SJCRH30 (cell line): ENCODE measurements around the gene DNAH8. TPM values are rescaled to one million over a fixed set of nuclear protein-coding genes. Genes with fewer than 3 reads are reported as not detected.

Source experiments
- DNase-seq, 2 experiments: peaks; one replicate each; pipeline ENCODE4 v3.0.0-alpha.2; 2015 to 2020
- H3K27ac ChIP-seq: fragments of 250-450 bp; sonication (Bioruptor Pico); 2 replicates; pipeline ENCODE4 v1.5.1; 2020; ENCODE audit warnings: mild to moderate bottlenecking, moderate library complexity
- H3K27me3 ChIP-seq: fragments of 250-450 bp; sonication (Bioruptor Pico); 2 replicates; pipeline ENCODE4 v1.5.1; 2020; ENCODE audit warnings: mild to moderate bottlenecking, moderate library complexity
- H3K36me3 ChIP-seq: fragments of 250-450 bp; sonication (Bioruptor Pico); 2 replicates; pipeline ENCODE4 v1.5.1; 2020; ENCODE audit warnings: mild to moderate bottlenecking, moderate library complexity
- H3K4me1 ChIP-seq: fragments of 250-450 bp; sonication (Bioruptor Pico); 2 replicates; pipeline ENCODE4 v1.5.1; 2020; ENCODE audit warnings: mild to moderate bottlenecking, moderate library complexity
- H3K4me3 ChIP-seq: fragments of 250-450 bp; sonication (Bioruptor Pico); 2 replicates; pipeline ENCODE4 v1.5.1; 2020; ENCODE audit warnings: mild to moderate bottlenecking, moderate library complexity
- H3K9me3 ChIP-seq: fragments of 250-450 bp; sonication (Bioruptor Pico); replicated peaks from 2 replicates; pipeline ENCODE4 v1.5.1; 2020; ENCODE audit warnings: mild to moderate bottlenecking, moderate library complexity
- total RNA-seq: library from RNA; depleted of rRNA; stranded (reverse); fragments of >200 nt; shearing (Covaris generic); gene quantifications from 2 replicates; pipeline ENCODE4 v1.2.3, GENCODE V29; 2014

DNAH8 gene
- total RNA-seq, 1 experiment from 2014 or later = under 0.01 TPM

DNA sequence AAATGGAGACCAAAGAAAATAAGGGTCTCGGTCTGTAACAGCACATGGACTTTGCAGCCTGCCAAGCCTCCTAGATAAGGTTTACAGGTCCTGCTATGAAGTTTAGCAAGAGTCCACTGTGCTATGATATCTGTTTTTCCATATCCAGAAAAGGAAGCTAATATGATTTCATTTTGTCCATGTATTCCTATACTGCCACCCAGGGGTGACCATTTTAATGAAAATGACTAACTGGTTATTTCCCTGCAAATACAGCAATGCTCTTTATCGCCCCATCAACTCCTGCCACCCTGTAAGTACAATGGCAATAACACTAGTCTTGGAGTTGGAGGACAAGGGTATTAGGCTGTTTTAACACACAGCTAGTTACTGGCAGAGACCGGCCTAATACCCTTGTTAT lies 218.3 kb downstream of the DNAH8 start:
- Histone ChIP-seq H3K4me3 (no peak overlapping the region), H3K4me1 (no peaks in the 10 kb centered on the region), H3K9me3 (no peaks in the 10 kb centered on the region), H3K27me3 (peaks cover 16% of the 10 kb centered on the region), H3K27ac (no peak overlapping the region), H3K36me3 (no peaks in the 10 kb centered on the region)
- peak; percentile 10 to 57 for DNase-seq

DNA sequence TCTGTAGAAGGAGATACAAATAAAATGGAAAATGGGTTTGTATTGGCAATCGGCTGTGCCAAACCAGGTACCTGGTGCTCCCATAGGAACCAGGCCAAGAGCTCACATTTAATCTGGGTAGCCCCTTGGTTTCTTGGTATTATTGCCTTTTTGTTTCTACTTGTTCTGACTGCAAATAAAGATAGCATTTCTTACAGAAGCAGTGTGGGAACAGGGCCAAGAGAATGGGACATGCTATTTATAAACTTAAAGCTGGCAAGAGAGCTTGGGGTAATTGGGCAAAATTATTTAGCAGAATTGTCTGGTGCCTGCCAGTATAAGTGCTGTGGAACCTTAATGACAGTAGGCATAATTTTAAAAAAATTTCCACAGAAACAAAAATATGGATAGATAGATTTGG lies 219.9 kb downstream of the DNAH8 start:
- H3K36me3 ChIP-seq = no peaks in the 10 kb centered on the region
- H3K27me3 ChIP-seq = peaks cover 15% of the 10 kb centered on the region
- no peak for DNase-seq
- H3K27ac ChIP-seq = no peak overlapping the region
- H3K9me3 ChIP-seq = no peaks in the 10 kb centered on the region
- no peak overlapping the region for H3K4me3 ChIP-seq
- H3K4me1 ChIP-seq = no peaks in the 10 kb centered on the region

DNA sequence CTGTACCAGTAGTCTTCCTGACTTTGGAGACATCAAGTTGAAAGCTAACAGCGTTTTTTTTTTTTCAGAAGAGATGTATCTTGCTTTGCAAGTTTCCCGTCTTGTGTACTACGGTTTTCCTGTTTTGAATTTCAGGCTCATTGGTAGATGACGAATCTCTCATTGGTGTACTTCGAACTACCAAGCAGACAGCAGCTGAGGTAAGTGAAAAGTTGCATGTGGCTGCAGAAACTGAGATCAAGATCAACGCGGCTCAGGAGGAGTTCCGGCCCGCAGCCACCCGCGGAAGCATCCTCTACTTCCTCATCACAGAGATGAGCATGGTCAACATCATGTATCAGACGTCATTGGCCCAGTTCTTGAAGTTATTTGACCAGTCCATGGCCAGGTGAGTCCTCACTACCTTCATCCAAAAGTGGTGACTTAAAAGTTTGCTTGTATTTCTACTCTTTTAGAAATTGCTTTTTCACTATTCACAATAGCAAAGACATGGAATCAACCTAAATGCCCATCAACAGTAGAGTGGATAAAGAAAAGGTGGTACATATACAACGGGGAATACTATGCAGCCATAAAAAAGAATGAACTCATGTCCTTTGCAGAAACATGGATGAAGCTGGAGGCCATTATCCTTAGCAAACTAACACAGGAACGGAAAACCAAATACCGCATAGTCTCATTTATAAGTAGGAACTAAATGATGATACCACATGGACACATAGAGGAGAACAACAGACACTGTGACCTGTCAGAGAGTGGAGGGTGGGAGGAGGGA lies 222.9 kb downstream of the DNAH8 start:
- no peaks in the 10 kb centered on the region for H3K9me3 ChIP-seq

DNA sequence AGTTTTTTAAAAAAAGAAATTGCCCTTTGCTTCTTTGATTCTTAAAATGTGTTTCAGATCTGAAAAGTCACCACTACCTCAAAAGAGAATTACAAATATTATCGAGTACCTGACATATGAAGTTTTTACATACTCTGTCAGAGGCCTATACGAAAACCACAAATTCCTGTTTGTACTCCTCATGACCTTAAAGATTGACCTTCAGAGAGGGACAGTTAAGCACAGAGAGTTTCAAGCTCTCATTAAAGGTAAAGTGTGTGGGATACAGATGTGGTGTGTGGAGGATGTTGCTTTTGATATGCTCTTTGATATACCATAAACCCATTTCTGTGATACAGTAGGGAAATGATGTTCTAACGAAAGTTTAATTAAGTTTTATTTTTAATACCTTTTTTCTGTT lies 223.6 kb downstream of the DNAH8 start:
- H3K4me1 ChIP-seq = no peaks in the 10 kb centered on the region
- H3K36me3 ChIP-seq = no peaks in the 10 kb centered on the region
- no peak for DNase-seq
- peaks cover 4% of the 10 kb centered on the region for H3K27me3 ChIP-seq
- no peaks in the 10 kb centered on the region for H3K9me3 ChIP-seq
- H3K27ac ChIP-seq = no peak overlapping the region
- no peak overlapping the region for H3K4me3 ChIP-seq

More for the DNA sequence above, 222.9 kb downstream of the DNAH8 start:
- no peaks in the 10 kb centered on the region for H3K36me3 ChIP-seq
- no peak overlapping the region for H3K27ac ChIP-seq
- H3K4me3 ChIP-seq = no peak overlapping the region
- peaks cover 5% of the 10 kb centered on the region for H3K27me3 ChIP-seq
- no peaks in the 10 kb centered on the region for H3K4me1 ChIP-seq
- no peak for DNase-seq

DNA sequence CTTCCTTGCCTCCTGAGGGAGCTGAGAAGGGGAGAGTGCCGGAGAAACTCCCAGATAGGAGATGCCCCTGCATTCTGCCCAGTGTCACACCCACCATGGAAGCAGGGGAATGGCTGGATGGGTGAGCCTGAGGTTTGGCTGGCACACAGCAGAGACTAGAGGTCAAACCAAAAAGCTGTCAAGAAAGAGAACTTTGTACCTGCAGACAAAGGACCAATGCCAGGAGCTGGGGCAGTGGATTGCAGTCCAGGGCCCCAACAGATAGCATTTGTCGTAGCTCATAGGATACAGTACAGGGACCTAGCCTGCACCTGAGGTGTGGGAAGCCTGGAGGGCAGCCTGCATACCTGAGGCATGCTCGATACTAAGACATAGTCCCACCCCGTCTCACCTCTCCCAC lies 227.3 kb downstream of the DNAH8 start:
- no peaks in the 10 kb centered on the region for H3K9me3 ChIP-seq
- no peaks in the 10 kb centered on the region for H3K4me1 ChIP-seq
- no peak for DNase-seq
- H3K27ac ChIP-seq = no peak overlapping the region
- no peak overlapping the region for H3K4me3 ChIP-seq
- no peaks in the 10 kb centered on the region for H3K36me3 ChIP-seq
- peaks cover 3% of the 10 kb centered on the region; the same call in 1 of the 2 replicates for H3K27me3 ChIP-seq

DNA sequence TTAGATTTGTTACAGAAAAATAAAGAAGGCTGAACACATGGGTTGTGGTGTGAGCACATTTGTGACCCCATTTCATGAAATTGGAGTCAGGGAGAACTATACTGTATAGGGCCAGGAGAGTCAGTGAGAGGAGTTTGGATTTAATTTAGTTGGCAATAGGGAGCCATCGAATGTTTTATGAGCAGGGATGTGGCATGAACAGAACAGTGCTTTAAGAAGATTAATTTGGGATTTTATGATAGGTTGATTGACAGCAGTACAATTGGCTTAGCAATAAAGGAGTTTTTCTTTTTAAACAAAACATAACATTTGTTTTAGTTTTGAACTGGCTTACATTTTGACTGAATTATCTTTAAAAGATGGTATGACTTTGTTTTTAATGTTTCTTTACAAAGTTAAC lies 227.9 kb downstream of the DNAH8 start:
- no peak for DNase-seq

DNA sequence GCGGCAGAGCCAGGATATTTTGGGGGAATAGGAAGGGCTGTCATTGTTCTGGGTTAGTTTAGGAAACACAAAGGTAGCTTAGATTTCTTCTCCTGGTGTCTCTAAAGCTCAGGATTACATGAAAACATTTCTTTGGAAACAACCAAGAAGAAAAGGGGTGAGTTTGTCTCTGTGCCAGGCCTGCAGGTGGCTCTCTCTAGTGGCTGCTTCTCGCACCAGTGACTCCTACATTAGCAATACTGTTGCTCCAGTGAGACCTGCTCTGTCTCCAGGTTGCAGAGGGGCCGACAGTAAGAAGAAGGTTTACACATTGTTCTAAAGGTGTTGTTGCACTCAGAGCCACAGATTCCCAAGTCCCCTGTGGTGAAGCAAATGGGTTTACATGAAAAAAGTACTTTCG lies 228.9 kb downstream of the DNAH8 start:
- no peaks in the 10 kb centered on the region for H3K4me1 ChIP-seq
- no peaks in the 10 kb centered on the region for H3K36me3 ChIP-seq
- no peak overlapping the region for H3K27ac ChIP-seq
- H3K27me3 ChIP-seq = peaks cover 3% of the 10 kb centered on the region; the same call in 1 of the 2 replicates
- no peaks in the 10 kb centered on the region for H3K9me3 ChIP-seq
- DNase-seq = no peak
- H3K4me3 ChIP-seq = no peak overlapping the region

More for the DNA sequence above, 227.9 kb downstream of the DNAH8 start:
- Histone ChIP-seq H3K27me3 (peaks cover 3% of the 10 kb centered on the region; the same call in 1 of the 2 replicates), H3K9me3 (no peaks in the 10 kb centered on the region), H3K36me3 (no peaks in the 10 kb centered on the region), H3K4me3 (no peak overlapping the region), H3K27ac (no peak overlapping the region), H3K4me1 (no peaks in the 10 kb centered on the region)

DNA sequence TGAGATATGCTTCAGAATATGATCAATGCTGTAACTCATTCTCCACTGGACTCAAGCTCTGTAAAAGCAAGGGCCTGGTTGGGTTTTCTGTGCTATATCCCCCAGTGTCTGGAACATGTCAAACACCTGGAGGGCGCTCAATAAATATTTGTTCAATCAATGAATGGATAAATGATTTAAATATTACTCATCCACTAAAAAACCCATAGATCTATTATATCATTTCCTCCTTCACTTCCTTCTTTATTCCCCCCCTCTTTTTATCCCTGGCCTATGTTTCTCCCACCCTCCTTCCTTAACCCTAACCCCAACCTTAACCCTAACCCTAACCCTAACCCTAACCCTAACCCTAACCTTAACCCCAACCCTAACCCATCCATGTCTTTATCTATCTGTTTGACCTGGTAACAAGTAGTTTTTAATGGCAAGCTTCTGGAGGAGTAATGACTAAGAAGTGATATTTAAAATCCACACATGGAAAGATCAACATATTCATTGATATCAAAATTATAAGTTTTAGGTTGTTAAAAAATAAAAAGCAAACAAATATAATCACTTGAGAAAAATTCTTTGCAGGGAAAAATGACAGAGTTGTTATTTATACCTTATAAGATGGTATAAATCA lies 229.7 kb downstream of the DNAH8 start:
- no peak overlapping the region for H3K4me3 ChIP-seq

DNA sequence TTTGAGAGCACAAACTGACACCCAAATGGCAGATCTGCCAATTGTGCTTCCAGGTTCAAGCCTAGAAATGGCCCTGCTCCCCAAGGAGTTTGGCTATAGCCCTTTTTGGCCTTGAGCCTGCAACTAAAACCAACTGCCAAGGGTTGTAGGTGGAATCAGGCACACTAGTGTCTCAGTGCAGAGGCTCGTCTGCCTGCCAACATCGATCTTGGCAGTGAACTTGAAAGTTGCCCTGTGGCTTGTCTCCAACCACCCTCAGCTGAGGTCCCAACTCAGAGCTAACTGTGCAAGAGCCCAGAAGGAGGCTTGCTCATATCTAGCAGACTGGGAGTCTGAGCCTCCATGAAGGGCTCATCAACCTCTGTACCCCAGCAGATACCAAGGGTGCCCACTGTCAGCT lies 240.8 kb downstream of the DNAH8 start:
- Histone ChIP-seq H3K9me3 (no peaks in the 10 kb centered on the region), H3K27me3 (no peaks in the 10 kb centered on the region), H3K36me3 (no peaks in the 10 kb centered on the region), H3K27ac (no peak overlapping the region), H3K4me1 (no peaks in the 10 kb centered on the region), H3K4me3 (no peak overlapping the region)
- DNase-seq = no peak

More for the DNA sequence above, 229.7 kb downstream of the DNAH8 start:
- Histone ChIP-seq H3K27ac (no peak overlapping the region), H3K9me3 (no peaks in the 10 kb centered on the region), H3K4me1 (no peaks in the 10 kb centered on the region), H3K27me3 (peaks cover 6% of the 10 kb centered on the region; the same call in 1 of the 2 replicates), H3K36me3 (no peaks in the 10 kb centered on the region)
- DNase-seq = no peak

DNA sequence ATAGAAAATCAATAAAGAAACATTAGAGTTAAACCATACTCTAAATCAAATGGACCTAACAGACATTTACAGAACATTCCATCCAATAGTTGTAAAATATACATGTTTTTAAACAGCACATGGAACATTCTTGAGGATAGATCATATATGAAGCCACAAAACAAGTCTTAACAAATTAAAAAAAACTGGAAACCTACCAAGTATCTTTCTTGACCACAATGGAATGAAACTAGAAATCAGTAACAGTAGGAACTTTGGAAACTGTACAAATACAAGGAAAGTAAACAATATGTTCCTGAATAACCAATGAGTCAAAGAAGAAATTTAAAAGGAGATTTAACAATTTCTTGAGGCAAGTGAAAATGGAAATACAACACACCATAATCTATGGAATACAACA lies 242.3 kb downstream of the DNAH8 start:
- Histone ChIP-seq H3K4me1 (no peaks in the 10 kb centered on the region), H3K27me3 (no peaks in the 10 kb centered on the region), H3K36me3 (no peaks in the 10 kb centered on the region), H3K4me3 (no peak overlapping the region), H3K27ac (no peak overlapping the region), H3K9me3 (no peaks in the 10 kb centered on the region)
- no peak for DNase-seq

DNA sequence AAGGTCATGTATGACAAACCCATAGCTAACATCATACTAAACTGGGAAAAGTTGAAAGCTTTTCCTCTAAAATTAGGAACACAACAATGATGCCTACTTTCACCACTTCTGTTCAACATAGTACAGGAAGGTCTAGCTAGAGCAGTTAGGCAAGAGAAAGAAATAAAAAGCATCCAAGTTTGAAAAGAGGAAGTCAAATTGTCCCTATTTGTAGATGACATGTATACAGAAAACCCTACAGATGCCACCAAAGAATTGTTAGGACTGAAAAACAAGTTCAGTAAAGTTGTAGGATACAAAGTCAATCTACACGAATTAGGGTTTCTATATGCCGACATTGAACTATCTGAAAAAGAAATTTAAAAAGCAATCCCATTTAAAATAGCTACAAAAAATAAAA lies 244.0 kb downstream of the DNAH8 start:
- H3K27me3 ChIP-seq = no peaks in the 10 kb centered on the region

DNA sequence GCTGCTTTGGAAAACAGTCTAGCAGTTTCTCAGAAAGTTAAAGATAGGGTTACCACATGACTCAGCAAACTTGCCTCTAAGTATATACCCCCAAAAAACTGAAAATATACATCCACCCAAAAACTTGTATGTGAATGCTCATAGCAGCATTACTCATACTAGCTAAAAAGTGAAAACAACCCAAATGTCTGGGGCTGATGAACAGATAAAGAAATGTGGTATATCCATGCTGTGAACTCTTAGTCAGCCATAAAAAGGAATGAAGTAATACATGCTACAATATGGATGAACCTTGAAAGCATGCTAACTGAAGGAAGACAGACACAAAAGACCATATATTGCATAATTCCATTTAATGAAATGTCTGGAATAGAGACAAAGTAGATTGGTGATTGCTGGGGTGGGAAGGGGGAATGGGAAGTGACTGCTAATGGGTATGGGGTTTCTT lies 253.6 kb downstream of the DNAH8 start:
- H3K27ac ChIP-seq = no peak overlapping the region
- no peaks in the 10 kb centered on the region for H3K9me3 ChIP-seq
- peaks cover 3% of the 10 kb centered on the region; the same call in 1 of the 2 replicates for H3K27me3 ChIP-seq
- no peak for DNase-seq
- no peak overlapping the region for H3K4me3 ChIP-seq
- H3K36me3 ChIP-seq = no peaks in the 10 kb centered on the region
- no peaks in the 10 kb centered on the region for H3K4me1 ChIP-seq

More for the DNA sequence above, 244.0 kb downstream of the DNAH8 start:
- H3K9me3 ChIP-seq = no peaks in the 10 kb centered on the region
- H3K27ac ChIP-seq = no peak overlapping the region
- no peak for DNase-seq
- H3K4me3 ChIP-seq = no peak overlapping the region
- no peaks in the 10 kb centered on the region for H3K36me3 ChIP-seq
- no peaks in the 10 kb centered on the region for H3K4me1 ChIP-seq

DNA sequence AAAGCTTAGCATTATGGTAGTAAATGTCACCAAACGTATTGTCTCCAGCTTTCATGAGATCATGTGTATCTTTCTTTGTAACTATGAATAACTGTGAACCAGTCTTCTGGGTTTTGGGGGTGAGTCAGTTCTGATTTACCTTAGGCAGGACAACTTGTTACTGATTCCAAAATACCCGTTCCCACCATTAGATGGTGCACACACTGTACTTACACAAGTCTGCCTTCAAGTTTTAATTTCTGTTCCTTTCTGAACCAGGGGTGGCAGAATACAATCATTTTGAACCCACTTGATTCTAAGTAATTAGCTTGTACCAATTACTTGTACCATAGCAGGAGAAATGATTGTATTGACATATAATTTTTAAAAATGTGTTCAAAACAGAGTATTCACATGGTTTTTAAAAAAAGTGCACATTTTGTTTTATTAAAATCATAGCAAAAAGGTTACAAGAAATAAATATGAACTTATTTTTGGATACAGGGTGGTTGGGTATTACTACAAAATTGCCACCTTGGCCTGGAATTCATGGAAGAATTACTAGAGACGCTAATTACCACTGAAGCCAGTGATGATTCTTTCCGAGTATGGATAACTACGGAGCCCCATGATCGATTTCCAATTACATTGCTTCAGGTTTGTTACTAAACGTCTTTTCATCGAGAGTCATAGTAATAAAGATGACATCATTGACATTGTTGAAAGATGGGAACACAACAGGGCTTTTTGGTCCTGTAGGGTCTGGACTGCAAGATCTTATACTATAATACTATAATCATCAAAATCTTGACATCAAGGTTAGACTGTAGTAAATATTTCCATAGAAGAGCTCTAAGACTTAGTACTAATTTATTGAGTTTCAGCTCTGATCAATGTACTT lies 258.3 kb downstream of the DNAH8 start:
- Histone ChIP-seq H3K4me1 (no peaks in the 10 kb centered on the region), H3K4me3 (no peak overlapping the region), H3K9me3 (no peaks in the 10 kb centered on the region), H3K36me3 (no peaks in the 10 kb centered on the region), H3K27me3 (no peaks in the 10 kb centered on the region; the same call in 1 of the 2 replicates), H3K27ac (no peak overlapping the region)
- peak; percentile 16 to 48 for DNase-seq

DNA sequence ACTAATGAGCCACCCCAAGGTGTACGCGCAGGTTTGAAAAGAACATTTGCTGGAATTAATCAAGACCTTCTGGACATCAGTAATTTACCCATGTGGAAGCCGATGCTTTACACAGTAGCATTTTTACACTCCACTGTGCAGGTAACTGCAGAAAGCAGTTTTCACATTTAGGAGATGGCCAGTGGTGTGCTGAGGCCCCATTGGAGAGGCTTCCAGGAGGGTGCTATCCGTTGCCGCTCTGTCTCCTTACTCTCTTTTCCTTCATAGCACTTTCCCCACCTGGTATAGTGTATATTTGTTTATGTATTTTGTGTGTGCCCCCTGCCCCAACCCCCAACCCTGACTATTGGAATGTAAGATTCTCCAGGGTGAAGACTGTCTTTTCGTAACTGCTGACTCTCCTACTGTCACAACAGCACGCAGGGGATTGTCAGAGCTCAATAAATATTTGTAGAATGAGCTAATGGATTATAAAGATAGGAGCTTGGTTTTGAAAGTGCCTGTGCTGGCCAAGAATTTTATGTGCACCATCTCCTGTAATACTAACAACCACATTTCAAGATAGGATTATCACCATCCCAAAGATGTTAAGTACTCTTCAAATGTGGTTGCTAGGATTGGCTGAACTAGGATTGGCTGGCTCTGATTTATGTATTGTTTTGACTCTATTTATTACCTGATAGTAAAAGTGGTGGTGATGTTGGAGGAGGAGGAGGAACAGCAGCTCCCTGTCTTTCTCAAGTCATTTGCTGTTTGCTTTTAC lies 259.5 kb downstream of the DNAH8 start:
- no peaks in the 10 kb centered on the region for H3K36me3 ChIP-seq
- no peak overlapping the region for H3K27ac ChIP-seq
- H3K9me3 ChIP-seq = no peaks in the 10 kb centered on the region
- no peak for DNase-seq
- no peaks in the 10 kb centered on the region; the same call in 1 of the 2 replicates for H3K27me3 ChIP-seq
- H3K4me3 ChIP-seq = no peak overlapping the region
- no peaks in the 10 kb centered on the region for H3K4me1 ChIP-seq
